HG03378 (cell line): ENCODE measurements around the gene NCKAP5.
"Not testable (repeated sequence)": the region's sequence is repeated elsewhere in the genome, so short reads cannot be mapped to it uniquely, and the experiment has no call there.

Experiments
- ATAC-seq: cut with Tn5 transposase; IDR thresholded peaks from one replicate; pipeline ENCODE4 v1.9.1; 2021; ENCODE audit warnings: mild to moderate bottlenecking, moderate library complexity; ENCODE audit not compliant: unreplicated experiment

NCKAP5 gene

DNA sequence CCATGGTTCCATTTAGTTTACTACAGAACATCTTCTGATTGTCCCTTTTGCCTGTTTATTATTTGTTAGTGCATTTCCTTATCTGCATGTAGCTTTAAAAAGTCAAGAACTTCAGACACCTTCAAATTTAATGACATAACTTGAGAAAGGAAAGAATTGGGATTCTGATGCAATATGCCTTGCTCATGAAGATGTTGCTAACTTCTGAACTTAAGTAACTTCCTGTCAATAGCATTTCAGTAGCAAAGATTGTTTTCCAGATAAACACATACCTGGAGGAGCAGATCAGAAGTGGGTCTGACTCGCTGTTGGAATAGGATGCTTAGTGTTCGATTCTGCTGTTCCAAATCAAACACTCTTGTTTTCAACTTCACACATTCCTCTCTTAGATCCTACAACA is 708.0 kb downstream of the NCKAP5 start:
- ATAC-seq, result no peak

DNA sequence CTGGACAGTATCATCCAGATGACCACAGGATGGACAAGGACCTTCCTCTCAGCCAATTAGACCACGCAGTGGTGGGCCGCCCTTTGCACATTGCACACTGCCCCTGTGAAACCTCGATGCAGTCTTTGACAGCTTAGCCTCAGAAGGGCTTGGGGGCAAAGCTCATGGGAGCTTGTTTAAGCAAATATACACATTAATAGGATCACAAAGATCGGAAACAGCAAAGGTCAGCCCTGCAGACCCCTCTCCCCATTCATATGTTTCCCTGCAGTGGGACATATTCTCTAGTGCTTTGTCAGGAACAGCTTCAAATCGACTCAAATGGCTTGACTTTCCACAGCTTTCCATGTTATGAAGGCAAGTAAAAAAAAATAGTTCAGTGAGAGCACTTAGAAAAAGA is 708.7 kb downstream of the NCKAP5 start:
- no peak for ATAC-seq

DNA sequence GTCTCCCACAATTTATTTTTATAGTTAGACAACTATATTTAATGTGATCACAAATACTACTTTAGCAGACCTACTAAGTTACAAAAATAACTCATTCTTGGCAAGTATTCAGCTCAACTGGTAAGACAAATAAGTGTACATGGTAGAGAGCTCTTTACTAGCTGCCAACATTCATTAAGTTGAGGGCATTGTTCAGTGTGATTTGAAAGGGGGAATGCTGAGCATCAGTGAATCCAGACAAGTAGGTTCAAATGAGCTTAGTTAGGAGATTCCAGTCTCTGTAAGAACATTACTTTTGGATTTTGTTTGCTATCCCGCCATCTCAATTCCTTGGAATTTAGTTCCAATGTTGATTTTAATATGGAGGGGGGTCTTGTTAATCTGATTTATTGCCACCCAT is 710.9 kb downstream of the NCKAP5 start:
- no peak for ATAC-seq

DNA sequence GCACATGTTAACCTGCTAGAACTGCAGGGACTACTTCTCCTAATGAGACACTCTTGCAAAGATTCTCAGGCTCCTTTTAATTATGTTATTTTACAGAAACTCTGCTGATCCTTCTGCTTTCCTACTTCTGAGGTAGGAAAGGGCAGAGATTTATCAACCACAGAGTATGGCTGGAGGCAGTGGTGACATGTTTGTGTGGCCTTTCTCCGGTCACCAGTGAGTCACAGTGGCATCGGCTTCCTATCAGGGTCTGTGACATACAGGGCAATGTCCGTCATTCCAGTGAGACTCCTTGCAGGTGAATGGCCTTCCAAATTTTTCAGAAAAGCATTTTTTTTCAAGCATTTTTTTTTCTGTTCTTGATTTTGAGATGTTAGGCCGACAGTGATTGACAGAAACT is 717.6 kb downstream of the NCKAP5 start:
- ATAC-seq, result no peak

DNA sequence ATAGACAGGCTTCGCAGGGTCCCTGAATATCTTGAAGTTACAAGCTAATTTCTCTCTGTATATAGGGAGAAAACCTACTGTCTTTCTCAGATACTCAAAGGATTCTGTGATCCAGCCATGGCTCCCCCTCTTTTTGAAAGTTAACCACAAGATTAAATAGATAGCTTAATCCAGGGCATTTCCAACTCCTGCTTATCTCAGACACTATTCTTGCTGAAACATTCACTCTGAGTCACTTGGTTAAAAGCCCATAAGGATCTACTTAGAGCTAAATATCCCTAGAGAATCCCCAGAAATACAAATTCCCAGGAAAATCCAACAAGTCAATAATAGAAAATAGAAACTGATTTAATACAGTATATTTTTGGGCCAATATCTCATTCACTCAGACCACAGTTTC is 719.1 kb downstream of the NCKAP5 start:
- ATAC-seq, result no peak

DNA sequence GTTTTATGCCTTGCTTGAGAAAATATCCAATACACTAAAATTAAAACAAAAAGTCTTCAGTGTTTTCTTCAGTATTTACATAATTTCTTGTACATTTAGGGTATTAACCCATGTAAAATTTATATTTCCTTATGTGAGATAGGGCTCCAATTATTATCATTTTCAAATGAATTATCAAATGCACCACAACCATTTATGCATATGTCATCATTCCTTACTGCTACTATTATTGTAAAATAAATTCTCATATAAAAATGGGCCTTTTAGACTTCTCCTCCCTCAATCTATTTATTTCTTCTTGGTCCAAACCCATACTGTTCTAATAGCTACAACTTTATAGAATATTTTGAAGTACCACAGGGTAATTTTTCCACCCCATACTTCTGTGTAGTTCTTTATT is 722.9 kb downstream of the NCKAP5 start:
- ATAC-seq, result no peak

DNA sequence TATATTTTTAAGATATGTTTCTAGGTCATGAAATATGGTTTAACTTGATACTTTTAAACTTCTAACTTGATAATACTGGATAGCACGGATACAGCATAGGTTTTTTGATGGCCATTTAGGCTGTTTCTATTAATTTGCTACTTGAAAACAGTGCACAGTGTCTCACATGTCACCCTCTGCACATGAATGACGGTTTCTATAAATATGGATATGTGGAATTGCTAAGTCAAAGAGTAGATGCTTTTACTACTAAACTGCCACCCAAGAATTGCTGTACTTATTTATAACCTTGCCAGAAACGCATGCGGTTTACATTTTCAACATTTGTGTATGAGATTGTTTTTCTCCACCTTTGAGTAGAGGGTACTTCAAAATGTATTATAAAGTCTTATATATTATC is 723.7 kb downstream of the NCKAP5 start:
- no peak for ATAC-seq

DNA sequence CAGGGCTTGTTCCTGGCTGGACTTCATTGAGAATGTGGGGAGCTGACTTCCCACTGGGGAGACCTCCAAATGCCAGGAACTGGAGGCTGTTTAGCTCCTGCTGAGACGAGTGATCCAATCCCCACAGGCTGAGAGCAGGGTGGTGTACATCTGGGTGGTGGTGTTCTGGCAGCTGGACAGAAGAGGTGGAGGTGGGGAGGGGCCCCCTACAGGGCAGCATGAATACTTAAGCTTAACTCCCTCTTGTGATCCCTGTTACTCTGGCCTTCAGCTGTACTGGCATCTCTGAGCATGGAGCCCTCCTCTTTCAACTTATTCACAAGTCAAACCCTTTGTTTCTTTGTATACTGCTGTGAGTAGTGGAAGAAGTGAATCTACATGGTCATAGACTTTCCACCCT is 730.5 kb downstream of the NCKAP5 start:
- no peak for ATAC-seq

DNA sequence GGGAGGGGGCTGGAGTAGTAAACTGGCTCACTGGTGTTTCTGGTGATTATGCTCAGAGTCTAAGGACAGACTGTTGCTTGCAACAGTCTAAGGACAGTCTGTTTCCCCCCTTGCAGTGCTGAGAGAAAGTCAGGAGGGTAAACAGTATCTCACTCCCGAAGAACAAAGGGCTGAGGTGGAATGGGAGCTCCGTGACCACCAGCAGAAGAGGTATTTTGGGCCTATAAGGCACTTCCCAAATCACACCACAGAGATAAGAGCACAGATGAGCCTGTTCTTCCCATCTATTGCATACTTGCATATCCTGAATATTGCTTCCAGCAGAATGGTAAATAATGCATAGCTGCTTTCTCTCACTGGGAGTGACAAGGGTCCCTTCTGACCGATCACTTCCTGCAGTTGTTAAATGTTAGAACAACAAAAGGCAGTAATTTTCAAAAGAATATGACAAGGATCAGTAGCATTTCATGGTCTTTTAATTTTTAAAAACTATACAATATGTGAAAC is 737.9 kb downstream of the NCKAP5 start:
- no peak for ATAC-seq

DNA sequence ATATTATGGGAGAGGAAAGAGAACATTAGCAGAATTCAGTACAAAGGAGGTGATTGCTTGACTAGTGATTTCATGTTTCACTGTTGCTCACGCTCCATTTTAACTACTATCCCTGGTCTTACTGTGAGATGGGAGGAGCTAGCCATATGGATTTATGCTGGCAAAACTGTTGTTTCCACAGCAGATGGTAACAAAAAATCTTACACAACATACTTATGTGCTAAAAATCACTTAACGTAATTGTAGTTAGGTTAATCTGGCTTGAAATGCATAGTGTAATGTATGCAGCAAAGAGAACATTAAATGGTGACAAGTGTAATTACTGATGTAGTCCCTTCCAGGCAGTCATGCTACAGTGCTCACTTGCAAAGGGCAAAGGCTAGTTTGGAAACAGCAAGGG is 742.7 kb downstream of the NCKAP5 start:
- no peak for ATAC-seq

DNA sequence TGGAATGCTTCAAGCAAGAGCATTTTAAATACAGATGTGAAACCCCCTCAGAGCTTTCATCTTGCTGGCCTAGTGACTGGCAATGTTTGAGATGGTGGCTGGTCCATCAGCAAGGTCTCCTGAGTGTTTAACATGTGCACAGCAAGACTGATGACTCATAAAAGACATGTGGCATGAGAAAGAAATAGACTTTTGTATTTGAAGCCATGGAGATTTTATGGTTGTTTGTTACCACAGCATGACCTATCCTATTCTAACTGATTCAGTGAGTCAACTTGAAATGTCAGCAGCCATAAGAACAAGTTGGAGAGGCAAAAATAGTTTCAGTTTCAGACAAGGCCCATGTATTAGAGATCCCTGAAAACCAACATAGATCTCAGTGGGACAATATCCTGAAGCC is 743.5 kb downstream of the NCKAP5 start:
- no peak for ATAC-seq

DNA sequence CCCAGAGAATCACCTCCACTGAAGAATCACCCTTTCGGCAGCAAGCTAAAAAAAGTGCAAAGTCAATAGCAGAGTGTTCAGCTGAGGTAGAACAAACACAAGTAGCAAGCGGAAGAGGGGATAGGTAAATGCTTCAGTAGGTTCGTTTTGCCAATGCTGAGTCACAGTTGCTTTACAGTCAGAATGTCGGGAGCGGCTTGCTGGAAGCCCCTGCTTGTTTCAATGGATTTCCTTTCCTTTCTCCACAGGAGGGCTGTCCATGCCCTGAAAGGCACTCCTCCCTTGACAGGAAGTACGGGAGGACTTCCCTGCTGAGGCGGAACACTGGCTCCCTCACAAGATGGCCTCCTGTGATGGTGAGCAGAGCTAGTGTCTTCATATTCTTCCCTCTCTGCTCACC is 752.0 kb downstream of the NCKAP5 start:
- ATAC-seq, result no peak

DNA sequence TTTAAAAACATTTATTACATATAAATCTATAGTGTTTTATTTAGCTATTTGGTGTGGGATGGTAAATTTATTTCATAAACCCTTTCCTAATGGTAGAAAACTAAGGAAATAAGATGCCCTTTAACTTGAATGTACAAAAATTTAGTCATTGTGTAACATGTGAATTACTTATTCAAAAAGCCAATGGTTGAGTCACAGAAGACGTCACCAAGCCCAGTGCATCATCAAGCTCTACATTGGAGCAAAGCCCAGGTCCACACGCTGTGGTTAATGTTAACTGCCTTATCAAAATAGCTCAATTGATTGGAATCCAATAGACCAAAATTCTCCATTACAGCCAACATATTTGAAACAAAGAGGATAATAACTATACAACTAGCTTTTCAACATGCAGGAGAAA is 752.7 kb downstream of the NCKAP5 start:
- ATAC-seq, result no peak

DNA sequence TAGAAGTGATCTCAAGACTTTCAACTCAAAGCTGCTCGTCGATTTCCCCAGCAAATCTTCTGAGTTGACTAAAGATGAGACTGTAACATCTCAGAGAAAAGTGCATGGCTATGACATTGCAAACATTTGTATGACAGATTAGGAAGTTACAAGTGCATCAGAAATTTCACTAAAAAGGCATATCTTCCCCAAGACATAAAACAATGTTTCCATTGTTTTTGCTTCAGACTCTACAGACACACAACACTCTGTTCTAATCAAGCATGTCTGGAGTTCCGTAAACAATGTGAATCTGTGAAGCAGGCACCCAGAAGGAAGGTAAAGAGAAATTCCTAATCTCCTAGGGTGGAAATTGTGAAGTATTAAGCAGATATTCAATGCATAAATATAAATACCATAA is 753.6 kb downstream of the NCKAP5 start:
- ATAC-seq, result no peak

DNA sequence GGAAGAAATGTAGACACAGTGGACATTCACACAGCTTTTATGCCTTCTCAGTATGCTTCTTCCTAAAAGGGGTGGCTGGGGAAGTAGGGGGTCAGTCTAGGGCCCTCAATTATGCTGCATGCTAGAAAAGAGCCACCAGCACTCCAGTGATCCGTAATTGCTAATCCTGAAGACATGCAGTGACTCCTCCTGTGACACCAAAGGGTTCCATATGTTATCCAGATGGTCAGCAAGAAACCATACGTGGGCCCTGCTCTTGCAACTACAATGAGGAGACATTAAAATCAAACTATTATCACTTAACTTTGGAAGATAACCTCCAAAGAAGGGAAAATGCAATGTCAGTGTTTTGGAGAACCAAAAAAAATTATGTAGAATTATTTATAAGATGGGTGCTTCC is 754.8 kb downstream of the NCKAP5 start:
- ATAC-seq, result no peak

DNA sequence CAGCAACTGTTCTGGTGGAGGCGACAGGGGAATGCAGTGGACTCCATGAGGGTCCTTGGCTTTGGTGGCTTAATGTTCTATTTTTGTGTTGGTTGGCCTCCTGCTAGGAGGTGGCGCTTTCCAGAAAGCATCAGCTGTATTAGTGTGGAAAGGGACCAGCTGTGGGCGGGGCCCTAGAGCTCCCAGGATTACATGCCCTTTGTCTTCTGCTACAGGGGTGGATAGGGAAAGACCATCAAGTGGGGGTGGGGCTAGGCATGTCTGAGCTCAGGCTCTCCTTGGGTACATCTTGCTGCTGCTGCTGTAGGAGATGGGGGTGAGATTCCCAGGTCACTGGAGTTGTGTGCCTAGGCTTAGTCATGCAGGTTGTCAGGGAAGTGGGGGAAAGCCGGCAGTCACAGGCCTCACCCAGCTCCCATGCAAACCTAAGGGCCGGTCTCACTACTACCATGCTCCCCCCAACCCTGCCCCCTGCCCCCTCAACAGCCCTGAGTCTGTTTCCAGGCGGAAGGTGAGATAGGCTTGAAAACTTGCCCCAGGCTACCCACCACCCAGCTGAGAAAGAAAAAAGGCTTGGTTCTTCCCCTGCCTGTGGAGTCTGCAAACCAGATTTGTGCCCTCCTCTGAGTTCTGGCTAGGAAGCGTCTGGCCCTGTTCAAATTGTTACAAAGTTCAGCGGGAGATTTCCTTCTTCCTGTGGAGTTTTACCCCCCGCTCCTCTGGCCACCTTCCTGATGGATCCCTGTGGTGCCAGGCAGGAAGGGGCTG is 756.9 kb downstream of the NCKAP5 start:
- ATAC-seq, result no peak

DNA sequence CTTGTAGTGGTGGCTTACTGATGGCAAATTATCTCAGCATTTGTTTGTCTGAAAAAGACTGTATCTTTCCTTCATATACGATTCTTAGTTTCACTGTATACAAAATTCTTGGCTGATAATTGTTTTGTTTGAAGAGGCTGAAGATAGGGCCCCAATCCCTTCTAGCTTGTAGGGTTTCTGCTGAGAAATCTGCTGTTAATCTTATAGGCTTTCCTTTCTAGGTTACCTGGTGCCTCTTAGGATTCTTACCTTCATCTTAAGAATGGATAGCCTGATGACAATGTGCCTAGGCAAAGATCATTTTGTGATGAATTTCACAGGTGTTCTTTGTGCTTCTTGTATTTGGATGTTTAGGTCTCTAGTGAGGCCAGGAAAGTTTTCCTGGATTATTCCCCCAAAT is 758.3 kb downstream of the NCKAP5 start:
- not testable (repeated sequence) for ATAC-seq

DNA sequence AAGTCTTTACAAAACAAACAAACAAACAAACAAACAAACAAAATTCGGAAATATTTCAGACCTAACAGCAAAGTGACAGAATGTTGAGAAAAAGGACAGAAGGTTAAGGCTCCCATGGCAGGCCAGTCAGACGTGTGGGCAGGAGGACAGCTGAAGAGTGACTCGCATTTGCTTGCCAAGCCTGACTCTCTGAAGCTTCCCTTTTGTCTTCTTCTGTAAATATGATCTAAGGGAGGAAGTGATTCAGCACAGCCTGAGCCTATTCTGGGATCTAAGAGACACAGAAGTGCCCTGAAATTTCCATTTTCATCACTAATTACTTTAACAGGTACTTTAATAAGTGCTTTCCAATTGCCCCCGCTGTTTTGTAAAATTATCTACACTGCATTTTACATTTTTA is 764.2 kb downstream of the NCKAP5 start:
- ATAC-seq, result no peak

DNA sequence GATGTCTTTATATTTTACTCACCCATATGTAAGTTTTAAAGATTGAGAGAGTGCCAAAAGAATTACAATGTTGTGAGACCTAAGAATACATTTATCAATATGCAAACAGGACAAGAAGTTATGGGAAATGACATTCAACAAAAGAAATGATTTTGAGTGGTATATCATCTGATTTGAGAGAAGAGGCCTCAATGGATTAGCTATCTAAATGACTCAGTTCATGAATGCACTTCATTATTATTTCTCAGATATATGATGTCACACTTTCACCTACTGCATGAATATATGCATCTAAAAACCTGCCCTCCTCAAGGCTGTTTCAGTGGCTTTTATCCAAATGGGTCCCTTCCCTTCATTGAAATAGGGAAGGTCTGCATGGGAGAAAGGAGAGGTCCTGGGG is 769.9 kb downstream of the NCKAP5 start:
- ATAC-seq, result no peak

DNA sequence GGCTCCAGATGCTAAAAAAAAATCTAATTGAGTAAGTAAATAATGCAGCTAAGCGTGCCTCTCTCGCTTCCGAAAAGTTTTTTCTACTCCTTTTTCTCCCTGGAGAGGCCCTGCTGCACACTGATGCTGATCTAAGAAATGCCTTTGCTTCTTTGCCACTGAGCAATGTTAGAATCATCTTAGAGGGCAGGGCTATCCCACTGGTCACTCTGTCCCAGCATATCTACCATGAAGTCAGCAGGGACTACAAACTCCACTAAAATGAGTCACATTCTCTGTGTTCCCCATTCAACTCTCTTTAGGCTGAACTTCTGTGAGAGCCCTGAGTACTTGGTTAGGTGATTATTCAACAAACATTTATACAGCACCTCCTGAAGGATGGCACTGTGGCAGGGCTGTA is 770.7 kb downstream of the NCKAP5 start:
- ATAC-seq, result no peak

DNA sequence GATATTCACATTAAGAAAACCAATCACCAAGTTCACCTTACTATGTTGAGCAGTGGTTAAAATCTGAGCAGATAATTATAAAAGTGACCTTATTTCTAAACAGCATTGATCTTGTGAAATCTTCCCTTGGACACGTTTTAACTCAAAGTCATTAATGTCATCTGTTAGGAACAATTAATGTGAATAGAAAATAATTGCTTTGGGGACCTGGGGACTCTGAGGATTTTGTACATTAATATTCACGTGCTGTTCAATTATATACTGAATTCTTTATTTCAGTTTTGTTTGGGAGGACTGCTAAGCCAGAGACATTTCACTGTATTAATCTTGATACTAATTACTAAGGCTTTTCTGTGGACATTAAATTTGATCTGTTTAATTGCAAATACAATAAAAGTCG is 771.2 kb downstream of the NCKAP5 start:
- ATAC-seq, result no peak

DNA sequence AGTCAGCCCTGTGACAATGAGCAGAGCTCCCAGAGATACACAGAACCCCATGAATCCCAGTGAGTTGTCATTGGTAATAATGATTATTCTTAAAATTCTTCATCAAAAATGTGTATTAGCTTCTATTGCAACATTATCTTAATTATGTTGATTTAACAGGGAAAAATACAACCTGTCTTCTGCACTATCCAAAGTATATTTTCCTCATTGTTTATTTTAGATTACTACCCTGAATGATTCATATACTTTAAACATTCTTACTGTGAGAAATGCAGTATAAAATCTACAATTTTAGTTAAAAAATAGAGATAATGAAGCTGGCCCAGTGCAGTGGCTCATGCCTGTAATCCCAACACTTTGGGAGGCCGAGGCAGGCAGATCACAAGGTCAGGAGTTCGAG is 773.0 kb downstream of the NCKAP5 start:
- no peak for ATAC-seq

DNA sequence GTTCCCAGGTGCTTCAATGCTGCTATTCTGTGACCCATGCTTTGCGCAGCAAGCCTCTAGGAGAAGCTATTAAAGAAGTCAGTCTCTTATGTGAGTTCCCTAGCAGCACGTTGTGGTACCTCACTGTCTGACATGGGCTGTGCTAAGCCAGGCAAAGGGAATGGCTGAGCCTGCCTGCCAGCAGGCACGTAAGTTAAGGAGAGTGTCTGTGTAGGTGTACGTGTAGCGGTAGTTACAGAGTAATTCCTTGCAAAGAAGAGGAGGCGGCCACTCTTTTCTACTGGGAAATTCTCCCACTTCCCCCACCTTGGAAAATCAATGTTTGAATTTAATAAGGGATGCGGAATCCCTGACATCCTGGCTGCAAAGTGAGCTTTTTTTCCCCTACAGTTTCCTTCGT is 774.7 kb downstream of the NCKAP5 start:
- ATAC-seq, result no peak
